Prostate gland (tissue), 2 donors: ENCODE results near the gene MND1. TPM values are rescaled to one million over a fixed set of nuclear protein-coding genes. Genes with fewer than 3 reads are reported as not detected.

Experiments used
- DNase-seq: peaks from one replicate; pipeline ENCODE4 v3.0.0-alpha.2; 2019; ENCODE audit warnings: low spot score
- H3K27ac ChIP-seq, 2 donors: fragments of 200-600 bp; sonication (generic); 2 replicates each; pipeline ENCODE4 v1.5.1; 2017 to 2019
- H3K27me3 ChIP-seq: fragments of 200-600 bp; sonication (generic); replicated peaks from 2 replicates; pipeline ENCODE4 v1.5.1; 2019; ENCODE audit not compliant: insufficient read depth
- H3K36me3 ChIP-seq, 2 donors: fragments of 200-600 bp; sonication (generic); 1 replicate in 1 of 2; 2 replicates in 1 of 2; pipeline versions ENCODE4 v1.5.1 to v1.8.1; 2017 to 2019
- H3K4me1 ChIP-seq: fragments of 200-600 bp; sonication (generic); replicated peaks from 2 replicates; pipeline ENCODE4 v1.5.1; 2019
- H3K4me3 ChIP-seq, 2 donors: fragments of 200-600 bp; sonication (generic); 2 replicates each; pipeline ENCODE4 v1.5.1; 2017 to 2019
- H3K9me3 ChIP-seq: fragments of 200-600 bp; sonication (generic); 2 replicates; pipeline ENCODE4 v1.5.1; 2017
- CTCF ChIP-seq, 4 experiments: fragments of 200-600 bp in 2 of 4; fragments of 450-650 bp in 2 of 4; sonication (generic) in 2 of 4; IDR thresholded peaks; 1 replicate in 3 of 4; 2 replicates in 1 of 4; pipeline ENCODE4 v1.5.1; 2016 to 2019; ENCODE audit warnings: antibody characterized with exemption in 4 of 4, mild to moderate bottlenecking in 2 of 4, moderate library complexity in 2 of 4
- POLR2A ChIP-seq: fragments of 450-650 bp; IDR thresholded peaks from one replicate; pipeline ENCODE4 v1.6.1; 2016; ENCODE audit warnings: antibody characterized with exemption, mild to moderate bottlenecking
- POLR2AphosphoS5 ChIP-seq: sonication (generic); formaldehyde crosslinking; IDR thresholded peaks from one replicate; pipeline ENCODE4 v1.6.1; 2017; ENCODE audit warnings: antibody characterized with exemption
- WGBS: methylation state at CpG from one replicate; pipeline ENCODE4 v1.1.5; 2018; 5-methylcytosine and 5-hydroxymethylcytosine counted together
- intact Hi-C: fragments of 100-400 bp; cut with DNase I; formaldehyde crosslinking; loops from one replicate; pipeline ENCODE4 v1.14.2; 2022
- total RNA-seq, 2 donors: library from RNA; depleted of rRNA; stranded (reverse); fragments of >200 nt; gene quantifications; one replicate each; pipeline ENCODE4 v1.1.0, GENCODE V29; 2016

The MND1 gene
- total RNA-seq, 2 donors from 2014 or later: 7.9 TPM; not detected in 1

- 17% methylated on average over 3 of the region's 3 CpGs for WGBS
- Histone ChIP-seq H3K9me3 (no peaks in the 10 kb centered on the region), H3K27ac (no peak overlapping the region), H3K4me3 (no peak overlapping the region), H3K4me1 (no peaks in the 10 kb centered on the region), H3K27me3 (no peaks in the 10 kb centered on the region), H3K36me3 (no peaks in the 10 kb centered on the region)
- no peak for TF ChIP-seq POLR2A
- no peak for TF ChIP-seq CTCF (IDR thresholded peaks at IDR 0.05)
- no peak for TF ChIP-seq POLR2AphosphoS5
- DNase-seq: no peak
- intact Hi-C loops: loop anchor here (10.0 kb wide), 2 partner anchors 89 to 141 kb away; partner anchors contain the start of gene MND1
These were observed 89.2 kb downstream of the MND1 start for GRCh38 chr4:153433754-153434105.

- DNase-seq: no peak
- TF ChIP-seq CTCF (IDR thresholded peaks at IDR 0.05): no peak
- TF ChIP-seq POLR2A: no peak
- no peak for TF ChIP-seq POLR2AphosphoS5
- Histone ChIP-seq H3K27me3 (no peaks in the 10 kb centered on the region), H3K9me3 (no peaks in the 10 kb centered on the region), H3K27ac (no peak overlapping the region), H3K4me3 (no peak overlapping the region), H3K36me3 (no peaks in the 10 kb centered on the region), H3K4me1 (no peaks in the 10 kb centered on the region)
- 37% methylated on average over 2 of the region's 2 CpGs for WGBS
- intact Hi-C loops: loop anchor here (10.0 kb wide), 2 partner anchors 89 to 141 kb away; partner anchors contain the start of gene MND1
These were observed 89.7 kb downstream of the MND1 start for GRCh38 chr4:153434190-153434589.

GRCh38 chr4:153438916-153439756 lies 94.6 kb downstream of the MND1 start:
- Histone ChIP-seq H3K27me3 (no peaks in the 10 kb centered on the region), H3K27ac (no peak overlapping the region), H3K9me3 (no peaks in the 10 kb centered on the region), H3K36me3 (no peaks in the 10 kb centered on the region), H3K4me3 (no peak overlapping the region), H3K4me1 (no peaks in the 10 kb centered on the region)
- TF ChIP-seq POLR2AphosphoS5 (no peak), POLR2A (no peak), CTCF (IDR thresholded peaks at IDR 0.05) (no peak)
- no peak for DNase-seq
- intact Hi-C loops: loop anchor here (10.0 kb wide), 2 partner anchors 94 to 136 kb away; partner anchors contain the start of gene MND1
- WGBS: 77% methylated on average over 13 of the region's 13 CpGs

GRCh38 chr4:153439831-153440230 lies 95.3 kb downstream of the MND1 start:
- intact Hi-C loops: loop anchor here (10.0 kb wide), 2 partner anchors 95 to 135 kb away; partner anchors contain the start of gene MND1
- no peaks in the 10 kb centered on the region for H3K4me1 ChIP-seq
- no peaks in the 10 kb centered on the region for H3K27me3 ChIP-seq
- TF ChIP-seq POLR2A: no peak
- TF ChIP-seq CTCF (IDR thresholded peaks at IDR 0.05): no peak
- no peak for TF ChIP-seq POLR2AphosphoS5
- no peak overlapping the region for H3K27ac ChIP-seq
- no peaks in the 10 kb centered on the region for H3K36me3 ChIP-seq
- DNase-seq: no peak
- H3K9me3 ChIP-seq: no peaks in the 10 kb centered on the region
- 86% methylated on average over 9 of the region's 9 CpGs for WGBS
- no peak overlapping the region for H3K4me3 ChIP-seq

- DNase-seq: no peak
- Histone ChIP-seq H3K9me3 (no peaks in the 10 kb centered on the region), H3K4me3 (no peak overlapping the region), H3K27me3 (no peaks in the 10 kb centered on the region), H3K36me3 (no peaks in the 10 kb centered on the region), H3K27ac (no peak overlapping the region), H3K4me1 (no peaks in the 10 kb centered on the region)
- WGBS: 87% methylated on average over 6 of the region's 6 CpGs
- intact Hi-C loops: no loop called here
- TF ChIP-seq POLR2AphosphoS5 (no peak), POLR2A (no peak), CTCF (IDR thresholded peaks at IDR 0.05) (no peak)
These were observed 96.0 kb downstream of the MND1 start for GRCh38 chr4:153440475-153440874.
